SK-N-SH (cell line): ENCODE data around the gene SLC24A4. TPM values are rescaled to one million over a fixed set of nuclear protein-coding genes. Genes with fewer than 3 reads are reported as not detected.

Source experiments
- CTCF ChIA-PET: fragments of 300-600, 350-600 bp; formaldehyde crosslinking; extraction: SDS; loops from one replicate; lab custom pipeline; 2021; lab: Yijun Ruan, JAX
- POLR2A ChIA-PET: fragments of 350-600 bp; sonication (Branson Sonifier 250); formaldehyde crosslinking; extraction: SDS; loops from one replicate; lab custom pipeline; 2020; ENCODE audit warnings: antibody characterized with exemption, inconsistent platforms; lab: Yijun Ruan, JAX
- DNase-seq: peaks from one replicate; pipeline ENCODE4 v3.0.0; 2012
- H2AFZ ChIP-seq: fragments of 200-600 bp; sonication (generic); 2 replicates; pipeline ENCODE4 v1.8.1; 2016; ENCODE audit warnings: antibody characterized with exemption, mild to moderate bottlenecking, low read depth
- H3F3A ChIP-seq: fragments of 200-600 bp; sonication (generic); replicated peaks from 2 replicates; pipeline ENCODE3; 2016; ENCODE audit warnings: antibody characterized with exemption, mild to moderate bottlenecking; ENCODE audit not compliant: insufficient read depth
- H3K27ac ChIP-seq, 2 experiments: fragments of 200-500 bp in 1 of 2; fragments of 200-600 bp in 1 of 2; sonication (Bioruptor generic) in 1 of 2; sonication (generic), shearing (Covaris generic) in 1 of 2; 2 replicates each; pipeline versions ENCODE4 v1.5.1 to v1.6.1; 2014 to 2016; ENCODE audit warnings: low read depth in 2 of 2, inconsistent platforms in 1 of 2, low read length in 1 of 2, mild to moderate bottlenecking in 1 of 2, mixed read lengths in 1 of 2
- H3K27me3 ChIP-seq: fragments of 200-600 bp; sonication (generic), shearing (Covaris generic); 2 replicates; pipeline ENCODE4 v1.6.1; 2016; ENCODE audit warnings: mixed run types; ENCODE audit not compliant: insufficient read depth
- H3K36me3 ChIP-seq, 2 experiments: fragments of 200-500 bp in 1 of 2; fragments of 200-600 bp in 1 of 2; sonication (Bioruptor generic) in 1 of 2; sonication (generic) in 1 of 2; replicated peaks in 1 of 2; 2 replicates each; pipeline versions ENCODE3 to v1.5.1; 2014 to 2016; ENCODE audit warnings: low read length in 1 of 2, mild to moderate bottlenecking in 1 of 2; ENCODE audit not compliant: insufficient read depth in 2 of 2, control insufficient read depth in 1 of 2
- H3K4me1 ChIP-seq, 2 experiments: fragments of 200-500 bp in 1 of 2; fragments of 200-600 bp in 1 of 2; sonication (Bioruptor generic) in 1 of 2; sonication (generic), shearing (Covaris generic) in 1 of 2; 2 replicates each; pipeline versions ENCODE4 v1.5.1 to v1.6.1; 2014 to 2016; ENCODE audit warnings: low read depth in 1 of 2, low read length in 1 of 2, mixed run types in 1 of 2; ENCODE audit not compliant: insufficient read depth in 2 of 2, control insufficient read depth in 1 of 2
- H3K4me2 ChIP-seq: fragments of 200-600 bp; sonication (generic), shearing (Covaris generic); 2 replicates; pipeline ENCODE4 v1.6.1; 2017; ENCODE audit warnings: mixed run types
- H3K4me3 ChIP-seq, 2 experiments: fragments of 200-500 bp in 1 of 2; fragments of 200-600 bp in 1 of 2; sonication (Bioruptor generic) in 1 of 2; sonication (generic), shearing (Covaris generic) in 1 of 2; 2 replicates each; pipeline versions ENCODE4 v1.5.1 to v1.8.1; 2014 to 2016; ENCODE audit warnings: low read depth in 2 of 2, inconsistent platforms in 1 of 2, low read length in 1 of 2, mild to moderate bottlenecking in 1 of 2, mixed read lengths in 1 of 2, moderate library complexity in 1 of 2
- H3K79me2 ChIP-seq: fragments of 200-600 bp; sonication (generic); 2 replicates; pipeline ENCODE4 v1.8.1; 2017; ENCODE audit warnings: mild to moderate bottlenecking; ENCODE audit not compliant: insufficient read depth
- H3K9ac ChIP-seq: fragments of 200-600 bp; sonication (generic); 2 replicates; pipeline ENCODE4 v1.6.1; 2017; ENCODE audit warnings: mixed run types
- H3K9me2 ChIP-seq: fragments of 200-600 bp; sonication (generic); 2 replicates; pipeline ENCODE4 v1.6.1; 2017; ENCODE audit warnings: mixed run types
- H3K9me3 ChIP-seq: fragments of 200-600 bp; sonication (generic); 2 replicates; pipeline ENCODE4 v1.6.1; 2017; ENCODE audit warnings: mixed run types, mild to moderate bottlenecking, moderate library complexity
- H4K20me1 ChIP-seq: fragments of 200-600 bp; sonication (generic); 2 replicates; pipeline ENCODE4 v1.6.1; 2017; ENCODE audit warnings: mild to moderate bottlenecking, mixed run types; ENCODE audit not compliant: insufficient read depth
- EZH2phosphoT487 ChIP-seq: fragments of 200-600 bp; sonication (generic); IDR thresholded peaks from 2 replicates; pipeline ENCODE4 v1.6.1; 2017; ENCODE audit warnings: low read depth, mixed run types, mild to moderate bottlenecking, antibody characterized with exemption, moderate library complexity, borderline replicate concordance
- GABPA ChIP-seq: IDR thresholded peaks from 2 replicates; pipeline ENCODE4 v1.4.0; 2012; ENCODE audit warnings: low read depth, mild to moderate bottlenecking
- IRF3 ChIP-seq: fragments of 150-350 bp; IDR thresholded peaks from 2 replicates; pipeline ENCODE4 v1.6.1; 2016; ENCODE audit warnings: mild to moderate bottlenecking, low read depth, low read length
- NFIC ChIP-seq: IDR thresholded peaks from 2 replicates; pipeline ENCODE4 v1.4.0; 2012; ENCODE audit warnings: borderline replicate concordance
- POLR2AphosphoS5 ChIP-seq: IDR thresholded peaks from 2 replicates; pipeline ENCODE4 v1.6.1; 2012; ENCODE audit warnings: low read depth, low read length
- RCOR1 ChIP-seq: fragments of 150-350 bp; IDR thresholded peaks from 2 replicates; pipeline ENCODE4 v1.6.1; 2017; ENCODE audit warnings: antibody characterized with exemption, low read length
- REST ChIP-seq: IDR thresholded peaks from 2 replicates; pipeline ENCODE4 v1.6.1; 2012; ENCODE audit warnings: mild to moderate bottlenecking, low read depth, low read length, moderate library complexity
- WGBS: methylation state at CpG from one replicate; pipeline ENCODE4 v1.1.6; 2017; ENCODE audit warnings: low lambda C conversion rate; 5-methylcytosine and 5-hydroxymethylcytosine counted together
- polyA plus RNA-seq, 3 experiments: library from polyadenylated mRNA; depleted of rRNA; stranded (reverse); fragments of >200 nt; gene quantifications; 2 replicates each; pipeline ENCODE4 v1.2.3, GENCODE V29; 2012

Gene SLC24A4
- polyA plus RNA-seq, 1 of the 3 experiments (the other 2 are of a cell fraction): 0.07 TPM

- H3K9me2 ChIP-seq: no peaks in the 10 kb centered on the region
- WGBS: 69% methylated on average over 3 of the region's 3 CpGs
- no peaks in the 10 kb centered on the region for H3K79me2 ChIP-seq
- H3K9ac ChIP-seq: no peak overlapping the region
- CTCF ChIA-PET: no interaction called here
- H3K4me3 ChIP-seq: no peak overlapping the region
- H3K4me1 ChIP-seq: peaks cover 0 to 34% of the 10 kb centered on the region in 2 experiments; a peak in 2 of 4 replicates
- no peak for TF ChIP-seq NFIC
- no peak for TF ChIP-seq RCOR1
- TF ChIP-seq POLR2AphosphoS5: no peak
- TF ChIP-seq, all 33 proteins: peak for 0
- Histone ChIP-seq H3F3A (peaks cover 44% of the 10 kb centered on the region), H3K36me3 (no peaks in the 10 kb centered on the region), H4K20me1 (no peaks in the 10 kb centered on the region), H3K27ac (no peak overlapping the region), H3K4me2 (no peak overlapping the region), H3K27me3 (no peaks in the 10 kb centered on the region), H3K9me3 (no peaks in the 10 kb centered on the region), H2AFZ (no peak overlapping the region)
- DNase-seq: no peak
- POLR2A ChIA-PET: no interaction called here
Measured at GRCh38 chr14:92506231-92506630, 183.3 kb downstream of the SLC24A4 start.

DNA sequence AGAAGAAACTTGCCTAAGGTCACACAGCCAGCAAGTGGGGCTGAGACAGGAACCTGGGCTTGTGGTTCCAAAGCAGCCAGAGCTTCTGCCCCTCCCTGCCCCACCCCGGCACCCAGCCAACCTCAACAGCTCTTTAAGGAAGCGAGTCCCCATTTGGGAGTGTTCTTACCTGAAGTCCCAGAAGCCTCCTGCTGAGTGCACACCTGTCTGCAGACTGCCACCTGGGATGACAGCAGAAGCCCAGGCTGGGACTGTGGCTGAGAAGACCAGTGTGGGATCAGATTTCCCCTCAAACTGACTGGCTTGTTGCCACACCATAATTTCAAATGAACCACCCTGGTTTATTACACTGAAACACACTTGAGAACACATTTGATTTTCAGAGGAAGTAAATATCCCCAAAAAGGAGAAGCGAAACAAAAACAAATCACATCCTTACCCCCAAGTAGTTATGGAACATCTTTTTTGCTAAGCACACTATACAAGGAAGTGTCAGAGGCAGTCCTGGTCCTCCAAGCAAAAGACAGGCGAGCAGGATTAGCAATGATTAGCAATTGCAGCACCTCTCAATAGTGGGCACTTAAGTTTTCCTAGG, 184.3 kb downstream of the SLC24A4 start:
- H3K27me3 ChIP-seq: no peaks in the 10 kb centered on the region
- CTCF ChIA-PET: no interaction called here
- H3K4me2 ChIP-seq: no peak overlapping the region

More for the DNA sequence above, 184.3 kb downstream of the SLC24A4 start:
- WGBS: 76% methylated on average over 3 of the region's 4 CpGs
- TF ChIP-seq REST (no peak), IRF3 (no peak), EZH2phosphoT487 (no peak), GABPA (no peak)
- TF ChIP-seq, all 33 proteins: peak for 0
- H3K4me1 ChIP-seq: peaks cover 0 to 24% of the 10 kb centered on the region in 2 experiments; a peak in 3 of 4 replicates
- H3F3A ChIP-seq: peaks cover 41% of the 10 kb centered on the region
- peaks cover under 1% of the 10 kb centered on the region; the same call in 1 of the 2 replicates for H3K79me2 ChIP-seq
- no peaks in the 10 kb centered on the region for H3K9me3 ChIP-seq
- POLR2A ChIA-PET: no interaction called here
- no peak for DNase-seq
- no peak overlapping the region for H3K27ac ChIP-seq
- no peak overlapping the region for H2AFZ ChIP-seq
- H4K20me1 ChIP-seq: no peaks in the 10 kb centered on the region
- no peaks in the 10 kb centered on the region for H3K36me3 ChIP-seq
- H3K9ac ChIP-seq: no peak overlapping the region
- H3K4me3 ChIP-seq: no peak overlapping the region
- no peaks in the 10 kb centered on the region for H3K9me2 ChIP-seq
